Neuron (in vitro differentiated cells): ENCODE data around the gene UGGT1.
"Not testable (repeated sequence)": the region's sequence is repeated elsewhere in the genome, so short reads cannot be mapped to it uniquely, and the experiment has no call there.

ENCODE experiments used
- H2AFZ ChIP-seq: one replicate; pipeline ENCODE4 v1.6.1; 2013; ENCODE audit warnings: low read depth, mild to moderate bottlenecking, inconsistent platforms, low read length, moderate library complexity
- H3K27me3 ChIP-seq: one replicate; pipeline ENCODE4 v1.6.1; 2013; ENCODE audit warnings: low read length; ENCODE audit not compliant: insufficient read depth
- H3K36me3 ChIP-seq: one replicate; pipeline ENCODE4 v1.6.1; 2013; ENCODE audit warnings: low read length; ENCODE audit not compliant: insufficient read depth
- H3K4me1 ChIP-seq: one replicate; pipeline ENCODE4 v1.6.1; 2013; ENCODE audit warnings: low read length; ENCODE audit not compliant: insufficient read depth
- H3K4me3 ChIP-seq: 2 replicates; pipeline ENCODE4 v1.5.1; 2013; ENCODE audit warnings: mild to moderate bottlenecking, low read length, moderate library complexity
- H3K9me3 ChIP-seq: one replicate; pipeline ENCODE4 v1.6.1; 2013; ENCODE audit warnings: low read length

Gene UGGT1

DNA sequence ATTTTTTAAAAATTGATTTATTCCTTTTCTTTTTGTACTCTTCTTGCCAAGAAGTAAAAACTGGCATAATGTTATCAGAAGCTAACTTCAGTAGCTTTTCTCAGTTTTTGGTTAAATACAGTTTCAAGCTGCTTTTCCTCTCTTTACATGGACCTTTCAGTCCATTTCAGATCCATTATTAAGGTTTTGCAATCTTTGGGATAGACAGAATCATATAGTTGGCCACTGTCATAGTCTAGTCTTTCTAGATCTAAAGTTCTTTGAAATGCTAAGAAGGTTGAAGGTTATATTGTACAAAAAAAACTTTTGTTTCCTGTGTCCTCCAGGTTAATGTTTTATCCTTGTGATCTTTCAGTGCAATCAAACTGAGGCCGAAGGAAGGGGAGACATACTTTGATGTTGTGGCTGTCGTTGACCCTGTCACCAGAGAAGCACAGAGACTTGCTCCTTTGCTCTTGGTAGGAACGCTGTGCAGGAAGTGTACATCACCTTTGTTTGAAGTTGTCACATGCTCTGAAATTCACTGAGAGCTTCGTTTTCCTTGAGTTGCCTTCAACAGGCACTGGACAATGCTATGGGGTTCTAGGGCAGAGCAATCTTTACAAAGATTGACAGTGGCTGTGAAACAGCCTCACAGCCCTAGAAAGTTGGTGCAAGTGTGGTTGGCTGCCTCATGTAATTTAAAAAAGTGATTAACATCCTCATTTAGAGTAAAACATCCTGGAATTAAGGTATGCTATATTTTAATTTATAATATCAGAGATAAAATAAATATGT, 79.1 kb downstream of the UGGT1 start:
- Histone ChIP-seq H3K4me3 (no peak overlapping the region), H3K9me3 (no peaks in the 10 kb centered on the region), H3K4me1 (no peaks in the 10 kb centered on the region), H2AFZ (no peak overlapping the region), H3K36me3 (peaks cover 70% of the 10 kb centered on the region), H3K27me3 (no peaks in the 10 kb centered on the region)

DNA sequence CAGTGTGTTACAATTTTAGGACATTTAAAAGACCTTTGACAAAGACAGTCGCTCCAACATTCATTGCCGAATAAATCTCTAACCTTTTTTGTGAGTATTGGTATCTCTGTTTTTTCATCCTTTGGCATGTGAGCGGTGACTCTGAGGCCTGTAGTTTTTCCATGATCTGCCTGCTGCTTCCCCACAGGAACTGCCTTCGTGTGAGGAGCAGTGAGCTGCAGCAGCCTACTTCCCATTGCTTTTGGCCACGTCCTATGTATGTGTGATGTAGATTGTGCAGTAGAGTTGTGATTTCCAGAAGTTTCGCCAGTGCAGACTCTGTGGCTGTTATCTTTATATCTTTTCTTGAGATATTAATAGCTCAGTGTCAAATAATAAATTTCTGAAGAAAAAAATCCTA, 79.8 kb downstream of the UGGT1 start:
- Histone ChIP-seq H3K4me1 (no peaks in the 10 kb centered on the region), H3K36me3 (peaks cover 75% of the 10 kb centered on the region), H3K4me3 (no peak overlapping the region), H3K9me3 (no peaks in the 10 kb centered on the region), H3K27me3 (no peaks in the 10 kb centered on the region), H2AFZ (no peak overlapping the region)

DNA sequence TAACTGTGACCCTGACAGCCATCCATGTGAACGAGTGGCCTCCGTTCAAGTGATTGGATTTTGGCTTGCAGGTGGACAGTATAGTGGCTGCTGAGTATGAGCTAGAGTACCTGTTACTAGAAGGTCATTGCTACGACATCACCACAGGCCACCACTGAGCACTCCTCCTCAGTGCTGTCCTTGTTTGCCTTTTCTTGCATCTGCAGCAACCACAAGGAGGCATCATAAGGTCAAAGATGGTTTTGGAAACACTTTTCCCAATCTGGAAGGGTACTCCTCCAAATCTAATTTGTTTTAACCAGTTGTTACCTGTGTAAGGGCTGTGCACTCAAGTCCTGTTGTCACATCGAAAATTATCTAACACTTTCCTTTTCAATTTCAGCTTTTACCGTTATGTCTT, 81.2 kb downstream of the UGGT1 start:
- Histone ChIP-seq H3K36me3 (peaks cover 69% of the 10 kb centered on the region), H3K9me3 (no peaks in the 10 kb centered on the region), H3K27me3 (no peaks in the 10 kb centered on the region), H3K4me1 (no peaks in the 10 kb centered on the region), H2AFZ (no peak overlapping the region), H3K4me3 (no peak overlapping the region)

DNA sequence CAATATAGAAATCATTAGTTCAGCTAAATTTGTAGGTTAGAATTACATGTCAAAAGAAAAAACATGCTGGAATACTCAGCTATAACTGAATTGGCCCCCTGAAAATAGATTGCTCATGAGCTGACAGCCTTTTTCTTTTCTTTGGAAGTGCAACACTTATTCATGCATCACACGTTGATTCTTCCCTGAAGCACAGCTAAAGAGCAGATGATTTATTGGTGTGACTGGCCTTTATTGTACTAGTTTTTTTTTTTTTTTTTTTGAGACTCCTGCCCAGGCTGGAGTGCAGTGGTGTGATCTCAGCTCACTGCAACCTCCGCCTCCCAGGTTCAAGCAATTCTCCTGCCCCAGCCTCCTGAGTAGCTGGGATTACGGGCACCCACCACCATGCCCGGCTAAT, 83.1 kb downstream of the UGGT1 start:
- H3K4me1 ChIP-seq, H2AFZ ChIP-seq, H3K27me3 ChIP-seq, H3K4me3 ChIP-seq, H3K9me3 ChIP-seq: not testable (repeated sequence)
- H3K36me3 ChIP-seq: peaks cover 80% of the 10 kb centered on the region

DNA sequence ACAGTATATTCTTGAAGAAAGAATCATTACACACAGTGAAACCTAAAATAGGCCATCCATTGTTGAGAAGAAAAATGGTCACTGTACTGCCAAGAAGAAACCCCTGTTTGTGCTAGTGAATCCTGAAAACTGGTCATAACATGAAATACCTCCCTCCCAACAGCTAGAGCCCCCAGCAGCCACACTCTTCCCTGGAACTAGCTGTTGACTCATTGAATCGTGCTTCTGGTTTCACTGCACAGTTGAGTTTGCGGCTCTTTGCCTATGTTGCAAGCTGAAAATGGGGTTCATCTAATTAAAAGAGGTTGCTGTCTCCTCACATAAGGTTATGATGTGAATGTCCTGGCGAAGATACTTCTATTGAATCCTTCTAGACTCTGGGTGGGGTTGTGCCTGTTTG, 86.3 kb downstream of the UGGT1 start:
- Histone ChIP-seq H3K4me1 (no peaks in the 10 kb centered on the region), H3K9me3 (no peaks in the 10 kb centered on the region), H3K36me3 (peaks cover 91% of the 10 kb centered on the region), H3K27me3 (no peaks in the 10 kb centered on the region), H3K4me3 (no peak overlapping the region), H2AFZ (no peak overlapping the region)

DNA sequence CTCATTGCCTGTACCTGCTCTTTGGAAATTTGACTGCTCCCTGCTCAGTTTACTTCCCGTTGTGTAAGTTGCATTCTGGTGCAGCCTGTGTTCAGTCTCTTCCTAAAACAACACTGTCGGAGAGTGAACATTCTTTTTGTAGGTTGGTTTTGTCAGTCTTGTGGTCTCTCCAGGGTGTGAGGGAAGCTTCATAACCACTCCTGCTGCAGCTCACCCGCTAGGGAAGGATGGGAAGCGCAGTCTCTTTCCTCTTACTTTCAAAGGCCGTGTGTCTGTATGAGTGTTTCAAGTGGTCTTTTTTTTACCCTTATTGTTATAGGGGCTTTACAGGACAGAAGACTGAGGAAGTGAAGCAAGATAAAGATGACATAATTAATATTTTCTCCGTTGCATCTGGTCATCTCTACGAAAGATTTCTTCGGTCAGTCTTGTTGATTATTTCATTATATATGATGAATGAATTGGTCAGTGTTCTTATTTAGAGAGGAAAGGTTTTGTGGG, 87.2 kb downstream of the UGGT1 start:
- Histone ChIP-seq H3K36me3 (peaks cover 88% of the 10 kb centered on the region), H3K4me3 (no peak overlapping the region)

DNA sequence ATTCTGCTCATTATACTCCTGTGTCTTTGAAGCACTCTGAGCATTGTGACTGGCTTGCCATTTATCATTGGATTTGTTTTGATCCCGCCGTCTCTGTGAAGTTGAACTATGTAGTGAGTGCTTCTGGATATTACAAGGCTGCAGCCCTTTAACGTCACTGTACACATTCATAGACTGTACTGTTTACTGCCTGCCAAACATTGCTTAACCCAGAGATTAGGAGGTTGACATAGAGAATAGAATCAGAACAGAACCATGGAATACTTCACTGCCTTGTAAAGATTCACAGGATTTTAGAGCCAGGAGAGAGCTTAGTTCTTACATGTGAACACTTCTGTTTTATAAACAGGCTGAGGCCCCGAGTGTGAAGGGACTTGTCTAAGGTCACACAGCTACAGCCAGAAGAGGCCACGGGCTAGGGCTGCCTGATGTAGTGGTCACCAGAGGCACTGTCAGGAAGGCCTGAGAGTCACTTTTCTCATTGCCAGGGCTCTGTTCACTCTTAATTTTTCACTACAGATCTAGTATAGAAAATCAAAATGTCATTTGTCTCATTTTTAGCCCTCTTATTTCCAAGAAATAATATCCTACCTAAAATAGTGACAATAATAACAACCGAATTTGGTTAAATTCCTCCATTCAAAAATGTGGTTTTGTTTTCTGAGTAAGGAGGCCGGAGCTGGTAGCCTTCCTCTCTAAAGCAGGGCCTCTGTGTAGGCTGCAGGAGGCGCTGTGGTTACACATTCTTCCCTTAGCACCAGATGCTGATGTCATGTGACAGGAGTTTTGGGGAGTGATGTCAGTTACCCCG, 87.9 kb downstream of the UGGT1 start:
- Histone ChIP-seq H3K27me3 (no peaks in the 10 kb centered on the region), H3K36me3 (peaks cover 84% of the 10 kb centered on the region), H3K9me3 (no peaks in the 10 kb centered on the region), H3K4me3 (no peak overlapping the region), H2AFZ (no peak overlapping the region), H3K4me1 (no peaks in the 10 kb centered on the region)

More for the DNA sequence above, 87.2 kb downstream of the UGGT1 start:
- no peak overlapping the region for H2AFZ ChIP-seq
- no peaks in the 10 kb centered on the region for H3K27me3 ChIP-seq
- H3K4me1 ChIP-seq: no peaks in the 10 kb centered on the region
- H3K9me3 ChIP-seq: no peaks in the 10 kb centered on the region

DNA sequence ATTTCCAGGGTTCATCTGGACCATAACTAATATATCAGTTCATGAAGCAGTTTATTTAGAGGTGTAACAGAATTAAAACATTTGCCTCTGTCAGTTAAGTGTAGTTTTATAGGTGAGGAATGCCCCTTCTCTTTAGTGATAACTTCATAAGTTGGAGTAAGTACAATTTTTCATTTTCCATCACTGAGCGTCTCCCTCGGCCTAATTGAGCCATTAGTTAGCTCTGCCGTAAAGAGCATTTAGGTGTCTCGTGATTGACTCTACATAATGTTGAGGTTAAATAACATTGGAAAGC, 88.4 kb downstream of the UGGT1 start:
- no peaks in the 10 kb centered on the region for H3K27me3 ChIP-seq
- H3K9me3 ChIP-seq: no peaks in the 10 kb centered on the region
- no peak overlapping the region for H3K4me3 ChIP-seq
- H3K4me1 ChIP-seq: no peaks in the 10 kb centered on the region
- H3K36me3 ChIP-seq: peaks cover 83% of the 10 kb centered on the region
- H2AFZ ChIP-seq: no peak overlapping the region

DNA sequence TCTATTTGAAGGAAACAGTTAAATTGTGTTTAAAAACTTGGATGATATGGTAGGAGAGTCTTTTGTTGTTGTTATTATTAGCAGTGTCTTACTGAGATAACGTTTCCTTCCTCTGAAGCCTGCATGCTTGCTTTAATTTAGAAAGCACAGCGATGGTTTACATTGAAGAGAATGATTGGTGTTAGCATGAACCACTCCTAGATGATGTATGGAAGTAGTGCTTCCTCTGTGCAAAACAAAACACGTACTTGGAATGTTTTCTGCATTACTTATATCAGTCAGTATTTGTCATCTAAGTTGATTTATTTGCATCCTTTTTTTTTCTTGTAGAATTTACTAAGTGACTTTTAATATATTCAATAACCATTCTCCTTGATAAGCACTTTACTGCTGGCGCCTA, 89.0 kb downstream of the UGGT1 start:
- peaks cover 81% of the 10 kb centered on the region for H3K36me3 ChIP-seq

DNA sequence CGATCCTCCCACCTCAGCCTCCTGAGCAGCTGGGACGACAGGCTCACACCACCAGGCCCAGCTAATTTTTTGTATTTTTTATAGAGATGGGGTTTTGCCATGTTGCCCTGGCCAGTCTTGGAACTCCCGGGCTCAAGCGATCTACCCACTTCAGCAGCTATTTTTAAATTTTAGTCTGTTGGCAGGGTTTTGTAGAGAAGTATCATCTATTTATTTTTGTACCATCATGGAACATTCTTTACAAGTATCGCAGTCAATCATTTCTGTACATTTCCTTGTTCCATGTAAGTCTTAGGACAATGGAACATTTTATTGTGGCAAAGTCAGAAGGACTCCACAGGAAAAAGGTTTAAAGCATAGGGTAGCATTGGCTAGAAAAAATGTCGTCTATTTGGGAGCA, 94.6 kb downstream of the UGGT1 start:
- Histone ChIP-seq H2AFZ (no peak overlapping the region), H3K36me3 (peaks cover 75% of the 10 kb centered on the region), H3K4me3 (no peak overlapping the region), H3K9me3 (no peaks in the 10 kb centered on the region), H3K27me3 (no peaks in the 10 kb centered on the region), H3K4me1 (no peaks in the 10 kb centered on the region)

More for the DNA sequence above, 89.0 kb downstream of the UGGT1 start:
- Histone ChIP-seq H3K4me3 (no peak overlapping the region), H2AFZ (no peak overlapping the region), H3K4me1 (no peaks in the 10 kb centered on the region), H3K9me3 (no peaks in the 10 kb centered on the region), H3K27me3 (no peaks in the 10 kb centered on the region)

DNA sequence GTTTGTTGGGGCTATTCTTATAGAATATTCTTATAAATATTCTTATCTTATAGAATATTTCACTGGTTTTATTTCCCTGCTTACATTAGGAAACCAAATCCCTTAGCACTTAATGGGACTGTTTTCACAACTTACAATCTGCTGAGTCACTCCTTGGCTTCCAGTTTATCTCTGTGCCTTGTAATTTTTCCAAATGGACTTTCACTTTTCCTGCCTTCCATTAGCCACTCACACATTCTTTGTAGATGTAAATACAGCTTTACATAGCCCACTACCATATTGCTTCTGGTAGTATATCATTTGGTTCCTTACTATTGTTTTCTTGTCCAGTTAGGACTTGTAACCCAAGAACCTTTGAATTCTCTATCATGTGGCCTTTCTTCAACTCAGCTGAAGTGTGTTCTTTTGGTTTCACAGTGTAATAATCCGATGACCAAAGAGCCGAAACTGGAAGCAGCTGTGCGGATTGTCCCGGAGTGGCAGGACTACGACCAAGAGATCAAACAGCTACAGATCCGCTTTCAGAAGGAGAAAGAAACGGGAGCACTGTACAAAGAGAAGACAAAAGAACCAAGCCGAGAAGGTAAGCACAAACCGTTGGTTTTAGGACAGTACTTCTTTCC, 96.1 kb downstream of the UGGT1 start:
- no peak overlapping the region for H2AFZ ChIP-seq
- no peak overlapping the region for H3K4me3 ChIP-seq
- H3K9me3 ChIP-seq: no peaks in the 10 kb centered on the region
- no peaks in the 10 kb centered on the region for H3K27me3 ChIP-seq
- peaks cover 73% of the 10 kb centered on the region for H3K36me3 ChIP-seq
- H3K4me1 ChIP-seq: no peaks in the 10 kb centered on the region

DNA sequence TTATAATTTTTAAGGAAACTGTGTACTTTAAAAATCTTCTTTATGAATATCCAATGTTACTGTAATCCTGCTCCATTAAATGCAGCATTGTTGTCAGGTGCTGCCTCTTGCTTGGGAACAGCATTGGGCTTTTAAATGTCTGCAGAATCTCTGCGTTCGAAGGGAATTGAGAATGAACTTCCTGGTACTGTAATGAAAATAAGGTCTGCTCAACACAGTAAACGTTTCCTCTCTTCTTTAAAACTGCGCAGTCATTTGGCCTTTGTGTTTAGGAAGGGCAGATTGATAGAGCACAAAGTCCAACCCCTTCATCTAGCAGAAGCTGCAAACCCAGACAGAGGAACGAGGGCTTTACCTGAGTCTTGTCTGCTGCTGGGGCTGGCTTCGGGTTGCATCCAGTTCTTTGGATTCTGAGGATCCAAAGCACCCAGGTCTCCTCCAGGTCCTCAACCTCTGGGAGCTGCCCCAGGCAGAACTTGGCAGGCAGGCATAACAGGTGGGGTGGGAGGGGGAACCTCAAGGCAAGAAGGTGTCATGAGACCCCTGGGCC, 104.5 kb downstream of the UGGT1 start:
- H3K9me3 ChIP-seq: no peaks in the 10 kb centered on the region
- no peak overlapping the region for H2AFZ ChIP-seq
- peaks cover 17% of the 10 kb centered on the region for H3K36me3 ChIP-seq
- no peaks in the 10 kb centered on the region for H3K27me3 ChIP-seq
- no peaks in the 10 kb centered on the region for H3K4me1 ChIP-seq
- no peak overlapping the region for H3K4me3 ChIP-seq

DNA sequence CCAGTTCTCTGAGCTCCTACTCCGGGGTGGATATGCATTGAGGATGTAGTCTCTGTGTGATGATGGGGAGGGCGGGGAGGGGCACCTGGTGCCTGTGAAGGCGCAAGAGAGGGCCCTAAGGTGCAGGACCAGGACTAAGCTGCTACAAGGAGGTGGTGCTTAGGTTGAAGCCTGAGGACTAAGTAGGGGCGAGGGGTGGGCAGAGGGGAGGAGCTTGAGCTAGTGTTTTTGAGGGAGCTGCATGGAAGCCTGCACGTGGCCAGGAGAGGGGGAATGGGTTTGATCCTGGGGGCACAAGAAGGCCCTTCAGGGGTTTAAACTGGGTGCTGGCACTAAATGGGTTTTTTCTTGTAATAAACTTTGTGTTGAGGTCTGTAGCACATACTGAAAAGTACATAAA, 105.0 kb downstream of the UGGT1 start:
- H3K27me3 ChIP-seq: no peaks in the 10 kb centered on the region
- H2AFZ ChIP-seq: no peak overlapping the region
- no peaks in the 10 kb centered on the region for H3K9me3 ChIP-seq
- no peak overlapping the region for H3K4me3 ChIP-seq
- H3K4me1 ChIP-seq: no peaks in the 10 kb centered on the region
- H3K36me3 ChIP-seq: peaks cover 12% of the 10 kb centered on the region
